Central memory CD8-positive, alpha-beta T cell (primary cell): Measurements from ENCODE around the gene TOMM40.
A peak's percentile ranks its signal among the peaks of the same experiment; 100 is the strongest.

ENCODE experiments used
- ATAC-seq: fragments of 150-1000 bp; cut with Tn5 transposase; replicated peaks from 2 replicates; pipeline ENCODE4 v1.10.0; 2022; ENCODE audit warnings: mild to moderate bottlenecking, moderate FRiP score, moderate number of reproducible peaks; ENCODE audit not compliant: poor library complexity, severe bottlenecking; ENCODE audit errors: extremely low read depth
- DNase-seq, 2 donors: peaks; one replicate each; pipeline ENCODE4 v3.0.0; 2021; ENCODE audit warnings: low spot score in 2 of 2
- H3K27ac Mint-ChIP-seq: one replicate; pipeline ENCODE4 v1.8.0; 2022; ENCODE audit warnings: low read depth, mild to moderate bottlenecking, moderate library complexity, mixed read lengths
- H3K27me3 Mint-ChIP-seq: one replicate; pipeline ENCODE4 v1.8.0; 2022; ENCODE audit warnings: mixed read lengths
- H3K36me3 Mint-ChIP-seq: one replicate; pipeline ENCODE4 v1.8.0; 2022; ENCODE audit warnings: mild to moderate bottlenecking, moderate library complexity, mixed read lengths; ENCODE audit not compliant: insufficient read depth
- H3K4me1 Mint-ChIP-seq: one replicate; pipeline ENCODE4 v1.8.0; 2022; ENCODE audit warnings: mixed read lengths
- H3K4me3 Mint-ChIP-seq: one replicate; pipeline ENCODE4 v1.8.0; 2022; ENCODE audit warnings: mild to moderate bottlenecking, moderate library complexity, mixed read lengths
- H3K9me3 Mint-ChIP-seq: one replicate; pipeline ENCODE4 v1.8.0; 2022; ENCODE audit warnings: mixed read lengths

Gene TOMM40

DNA sequence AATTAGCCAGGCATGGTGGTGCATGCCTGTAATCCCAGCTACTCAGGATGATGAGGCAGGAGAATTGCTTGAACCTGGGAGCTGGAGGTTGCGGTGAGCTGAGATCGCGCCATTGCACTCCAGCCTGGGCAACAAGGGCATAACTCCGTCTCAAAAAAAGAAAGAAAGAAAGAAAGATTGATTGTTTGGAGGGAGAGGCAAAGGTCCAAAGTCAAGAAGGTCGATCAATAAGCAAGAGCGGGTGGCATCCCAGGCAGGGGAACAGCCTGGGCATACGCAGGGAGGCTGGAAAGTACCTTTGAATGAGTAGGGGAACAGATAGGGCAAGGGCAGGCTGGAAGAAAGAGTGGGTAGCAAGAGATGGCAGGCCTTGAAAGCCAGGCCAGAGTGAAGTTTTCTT is 39.0 kb downstream of the TOMM40 start:
- peaks cover 23% of the 10 kb centered on the region for H3K27me3 Mint-ChIP-seq
- no peaks in the 10 kb centered on the region for H3K9me3 Mint-ChIP-seq
- H3K4me3 Mint-ChIP-seq, result no peak overlapping the region
- no peak for ATAC-seq
- no peak for DNase-seq
- H3K4me1 Mint-ChIP-seq, result peaks cover 6% of the 10 kb centered on the region
- no peak overlapping the region for H3K27ac Mint-ChIP-seq
- no peaks in the 10 kb centered on the region for H3K36me3 Mint-ChIP-seq

DNA sequence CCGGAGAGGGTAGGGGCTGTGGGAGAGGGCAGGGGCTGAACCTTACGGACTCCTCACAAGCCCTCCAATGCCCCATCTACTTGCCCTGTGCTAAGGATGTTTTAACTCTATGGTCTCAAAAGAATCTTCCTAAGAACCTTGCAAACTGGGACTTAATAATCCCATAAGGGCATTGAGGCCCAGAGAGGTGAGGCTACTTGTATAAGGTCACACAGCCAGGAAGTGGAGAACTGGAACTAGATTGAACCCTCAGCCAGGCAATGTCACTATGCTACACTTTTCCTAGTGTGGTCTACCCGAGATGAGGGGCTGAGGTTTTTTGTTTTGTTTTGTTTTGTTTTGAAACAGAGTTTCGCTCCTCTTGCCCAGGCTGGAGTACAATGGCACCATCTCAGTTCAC is 40.5 kb downstream of the TOMM40 start:
- ATAC-seq (no peak), DNase-seq (no peak)
- Mint-ChIP-seq H3K27me3 (peaks cover 9% of the 10 kb centered on the region), H3K27ac (no peak overlapping the region), H3K4me1 (peaks cover 6% of the 10 kb centered on the region), H3K9me3 (no peaks in the 10 kb centered on the region), H3K36me3 (no peaks in the 10 kb centered on the region), H3K4me3 (no peak overlapping the region)

DNA sequence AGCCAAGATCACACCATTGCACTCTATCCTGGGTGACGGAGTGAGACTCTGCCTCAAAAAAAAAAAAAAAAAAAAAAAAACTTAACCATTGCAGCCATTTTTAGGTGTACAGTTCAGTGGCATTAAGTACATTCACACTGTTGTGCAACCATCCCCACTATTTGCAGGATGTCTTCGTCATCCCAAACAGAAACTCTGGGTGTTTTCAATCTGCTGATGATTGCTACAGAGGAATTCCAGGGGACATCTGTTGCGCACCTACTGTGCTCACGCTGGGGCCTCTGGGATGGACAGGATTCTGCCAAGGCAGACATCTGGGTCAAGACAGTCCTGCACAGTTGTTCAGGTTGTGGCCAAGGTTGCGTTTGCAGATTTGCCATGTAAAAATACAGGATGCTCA is 48.6 kb downstream of the TOMM40 start:
- Mint-ChIP-seq H3K27me3 (peaks cover 17% of the 10 kb centered on the region), H3K4me1 (peaks cover 5% of the 10 kb centered on the region), H3K9me3 (no peaks in the 10 kb centered on the region), H3K36me3 (peaks cover 2% of the 10 kb centered on the region), H3K4me3 (no peak overlapping the region), H3K27ac (no peak overlapping the region)
- ATAC-seq (no peak), DNase-seq (no peak)

DNA sequence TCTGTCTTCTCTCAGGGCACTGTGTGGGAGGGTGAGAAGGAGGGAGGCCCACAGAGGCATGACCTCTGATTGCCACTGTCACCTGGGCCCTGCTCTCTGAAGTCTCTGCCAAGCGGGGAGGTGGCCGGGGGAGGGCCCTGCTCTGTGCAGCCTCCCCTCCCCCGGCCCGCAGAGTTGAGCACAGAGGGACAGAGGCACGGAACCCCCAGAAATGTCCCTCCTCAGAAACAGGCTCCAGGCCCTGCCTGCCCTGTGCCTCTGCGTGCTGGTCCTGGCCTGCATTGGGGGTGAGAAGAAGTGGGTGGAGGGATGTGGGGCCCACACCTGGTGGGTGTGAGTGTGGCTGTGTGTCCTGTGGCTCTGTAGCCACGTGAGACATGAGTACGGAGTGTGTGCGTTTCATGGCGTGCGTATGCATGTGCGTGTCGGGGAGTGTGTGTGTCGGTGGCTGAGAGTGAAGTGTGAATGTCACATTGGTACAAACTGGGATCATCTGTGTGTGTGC is 51.1 kb downstream of the TOMM40 start, which contains the start of gene APOC4:
APOC4 (plus strand) TSS at position 171 of the 505 bp plus-strand sequence; CDS start at position 212, 41 bp downstream.
- Mint-ChIP-seq H3K27ac (no peak within 1 kb of the TSS), H3K27me3 (peaks cover 17% of the 10 kb centered on the region), H3K4me3 (no peak within 1 kb of the TSS), H3K9me3 (no peaks in the 10 kb centered on the region), H3K4me1 (peaks cover 5% of the 10 kb centered on the region), H3K36me3 (peaks cover 2% of the 10 kb centered on the region)
- DNase-seq, result no peak
- no peak for ATAC-seq

GRCh38 chr19:44943801-44944249 is 52.8 kb downstream of the TOMM40 start:
- Mint-ChIP-seq H3K27me3 (peaks cover 17% of the 10 kb centered on the region), H3K4me3 (no peak overlapping the region), H3K4me1 (peaks cover 5% of the 10 kb centered on the region), H3K9me3 (no peaks in the 10 kb centered on the region), H3K27ac (peak overlapping the region; percentile 83), H3K36me3 (peaks cover 2% of the 10 kb centered on the region)
- DNase-seq (no peak), ATAC-seq (no peak)

DNA sequence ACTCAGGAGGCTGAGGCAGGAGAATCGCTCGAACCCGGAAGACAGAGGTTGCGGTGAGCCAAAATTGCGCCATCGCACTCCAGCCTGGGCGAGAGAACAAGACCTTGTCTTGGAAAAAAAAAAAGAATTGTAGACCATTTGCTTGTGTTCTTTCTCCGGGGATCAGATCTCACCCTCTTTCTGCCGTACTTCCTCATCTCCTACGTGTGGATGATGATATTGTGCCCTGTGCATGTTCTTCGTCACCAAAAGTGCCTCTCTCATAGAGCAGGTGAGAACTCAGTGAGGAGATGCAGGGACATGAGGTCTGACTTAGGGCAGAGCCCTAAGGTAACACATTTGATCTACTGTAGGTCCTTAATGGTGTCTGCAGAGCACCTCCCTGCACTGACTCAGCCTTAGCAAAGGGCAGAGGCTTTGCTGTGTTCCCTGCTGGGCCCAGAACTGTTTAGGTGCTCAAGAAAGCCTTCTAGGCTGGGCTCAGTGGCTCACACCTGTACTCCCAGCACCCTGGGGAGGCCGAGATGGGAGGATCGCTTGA is 56.1 kb downstream of the TOMM40 start:
- H3K27ac Mint-ChIP-seq, result no peak overlapping the region
- H3K27me3 Mint-ChIP-seq, result peaks cover 14% of the 10 kb centered on the region
- H3K4me1 Mint-ChIP-seq, result peaks cover 5% of the 10 kb centered on the region
- ATAC-seq (no peak), DNase-seq (no peak)
- no peak overlapping the region for H3K4me3 Mint-ChIP-seq
- no peaks in the 10 kb centered on the region for H3K9me3 Mint-ChIP-seq
- peaks cover 5% of the 10 kb centered on the region for H3K36me3 Mint-ChIP-seq

GRCh38 chr19:44948237-44948636 is 57.2 kb downstream of the TOMM40 start:
- ATAC-seq (no peak), DNase-seq (no peak)
- H3K9me3 Mint-ChIP-seq, result no peaks in the 10 kb centered on the region
- H3K27me3 Mint-ChIP-seq, result peaks cover 8% of the 10 kb centered on the region
- H3K4me1 Mint-ChIP-seq, result peaks cover 5% of the 10 kb centered on the region
- no peak overlapping the region for H3K4me3 Mint-ChIP-seq
- H3K36me3 Mint-ChIP-seq, result peaks cover 5% of the 10 kb centered on the region
- H3K27ac Mint-ChIP-seq, result no peak overlapping the region

DNA sequence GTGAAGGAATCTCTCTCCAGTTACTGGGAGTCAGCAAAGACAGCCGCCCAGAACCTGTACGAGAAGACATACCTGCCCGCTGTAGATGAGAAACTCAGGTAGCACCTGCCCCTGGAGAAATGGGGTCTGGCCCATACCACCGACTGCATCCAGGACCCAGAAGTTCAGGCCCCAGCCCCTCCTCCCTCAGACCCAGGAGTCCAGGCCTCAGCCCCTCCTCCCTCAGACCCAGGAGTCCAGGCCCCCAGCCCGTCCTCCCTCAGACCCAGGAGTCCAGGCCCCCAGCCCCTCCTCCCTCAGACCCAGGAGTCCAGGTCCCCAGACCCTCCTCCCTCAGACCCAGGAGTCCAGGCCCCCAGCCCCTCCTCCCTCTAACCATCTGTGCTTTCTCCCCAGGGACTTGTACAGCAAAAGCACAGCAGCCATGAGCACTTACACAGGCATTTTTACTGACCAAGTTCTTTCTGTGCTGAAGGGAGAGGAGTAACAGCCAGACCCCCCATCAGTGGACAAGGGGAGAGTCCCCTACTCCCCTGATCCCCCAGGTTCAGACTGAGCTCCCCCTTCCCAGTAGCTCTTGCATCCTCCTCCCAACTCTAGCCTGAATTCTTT is 57.8 kb downstream of the TOMM40 start:
- Mint-ChIP-seq H3K4me3 (no peak overlapping the region), H3K36me3 (peaks cover 9% of the 10 kb centered on the region), H3K27ac (no peak overlapping the region), H3K4me1 (peaks cover 7% of the 10 kb centered on the region), H3K9me3 (no peaks in the 10 kb centered on the region), H3K27me3 (peaks cover 4% of the 10 kb centered on the region)
- ATAC-seq, result no peak
- DNase-seq, result no peak

DNA sequence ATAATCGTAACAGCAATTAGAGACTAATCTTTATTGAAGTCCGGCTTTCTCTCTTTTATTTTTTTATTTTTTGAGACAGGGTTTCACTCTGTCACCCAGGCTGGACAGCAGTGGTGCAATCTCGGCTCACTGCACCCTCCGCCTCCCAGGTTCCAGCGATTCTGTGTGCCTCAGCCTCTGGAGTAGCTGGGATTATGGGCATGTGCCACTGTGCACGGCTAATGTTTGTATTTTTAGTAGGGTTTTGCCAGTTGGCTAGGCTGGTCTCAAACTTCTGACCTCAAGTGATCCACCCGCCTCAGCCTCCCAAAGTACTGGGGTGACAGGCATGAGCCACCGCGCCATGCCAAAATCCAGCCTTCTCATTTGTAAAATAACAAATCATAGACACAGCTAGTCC is 58.5 kb downstream of the TOMM40 start:
- ATAC-seq, result no peak
- no peaks in the 10 kb centered on the region for H3K27me3 Mint-ChIP-seq
- no peak overlapping the region for H3K27ac Mint-ChIP-seq
- H3K9me3 Mint-ChIP-seq, result no peaks in the 10 kb centered on the region
- peaks cover 10% of the 10 kb centered on the region for H3K4me1 Mint-ChIP-seq
- H3K4me3 Mint-ChIP-seq, result no peak overlapping the region
- H3K36me3 Mint-ChIP-seq, result peaks cover 13% of the 10 kb centered on the region
- no peak for DNase-seq

DNA sequence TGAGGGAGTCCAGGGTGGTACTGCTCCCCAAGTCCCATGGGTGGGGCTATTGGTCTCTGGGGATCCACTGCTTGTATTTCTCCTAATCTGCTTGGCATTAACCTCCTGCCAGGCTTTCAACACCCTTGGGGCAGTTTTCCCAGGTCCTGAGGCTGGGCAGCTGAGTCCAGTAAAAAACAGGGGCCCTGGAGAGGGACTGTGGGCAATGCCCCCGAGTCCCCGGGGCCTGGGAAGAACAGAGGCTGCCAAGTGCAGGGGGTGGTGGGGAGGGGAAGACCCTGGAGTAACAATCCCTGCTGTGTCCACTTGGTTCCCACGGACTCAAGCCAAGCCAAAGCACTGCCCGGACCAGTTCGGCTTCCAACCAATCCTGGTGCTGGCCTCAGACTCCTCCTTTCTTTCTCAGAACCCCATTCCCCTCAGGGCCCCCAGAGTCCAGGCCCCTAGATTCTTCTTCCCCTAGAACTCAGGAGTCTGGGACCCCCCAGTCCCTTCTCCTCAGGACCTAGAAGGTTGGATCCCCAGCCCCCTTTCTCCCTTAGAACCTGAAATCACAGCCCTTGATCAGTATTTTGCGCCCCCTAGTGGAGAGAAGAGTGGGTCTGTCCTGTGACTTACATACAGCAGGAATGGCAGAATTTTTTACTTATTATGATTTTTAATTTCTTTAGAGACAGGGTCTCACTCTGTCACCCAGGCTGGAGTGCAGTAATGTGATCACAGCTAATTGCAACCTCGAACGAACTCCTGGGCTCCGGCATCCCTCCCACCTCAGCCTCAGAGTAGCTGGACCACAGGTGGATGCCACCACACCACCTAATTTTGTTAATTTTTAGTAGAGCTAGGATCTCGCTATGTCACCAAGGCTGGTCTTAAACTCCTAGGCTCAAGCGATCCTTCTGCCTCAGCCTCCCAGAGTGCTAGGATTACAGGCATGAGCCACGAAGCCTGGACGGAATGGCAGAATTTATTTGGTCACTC is 60.4 kb downstream of the TOMM40 start:
- H3K4me3 Mint-ChIP-seq, result no peak overlapping the region
- DNase-seq (peak; percentile 43 to 47), ATAC-seq (no peak)
- no peak overlapping the region for H3K27ac Mint-ChIP-seq
- H3K27me3 Mint-ChIP-seq, result no peaks in the 10 kb centered on the region
- H3K9me3 Mint-ChIP-seq, result no peaks in the 10 kb centered on the region
- H3K36me3 Mint-ChIP-seq, result peaks cover 22% of the 10 kb centered on the region
- H3K4me1 Mint-ChIP-seq, result peaks cover 24% of the 10 kb centered on the region
